Posterior cingulate gyrus (tissue), 11 donors: ENCODE measurements around the gene GRK3.

Experiments
- DNase-seq, 10 donors: peaks; one replicate each; pipeline versions ENCODE4 v3.0.0 to v3.0.0-alpha.2; 2020 to 2021; ENCODE audit warnings: mixed read lengths in 3 of 10
- intact Hi-C: fragments of 100-400 bp; cut with DNase I; formaldehyde crosslinking; loops from one replicate; pipeline ENCODE4 v1.15.1; 2023

GRK3 gene

GRCh38 chr22:25746012-25746373, 181.5 kb downstream of the GRK3 start:
- intact Hi-C loops: no loop called here

GRCh38 chr22:25747245-25747944, 182.9 kb downstream of the GRK3 start:
- intact Hi-C loops: no loop called here

More at GRCh38 chr22:25746012-25746373, 181.5 kb downstream of the GRK3 start:
- no peak for DNase-seq

GRCh38 chr22:25748140-25748539, 183.7 kb downstream of the GRK3 start:
- DNase-seq: no peak
- intact Hi-C loops: no loop called here

More at GRCh38 chr22:25747245-25747944, 182.9 kb downstream of the GRK3 start:
- DNase-seq: peak in 1 of 10 donors; percentile 61

GRCh38 chr22:25748704-25749103, 184.2 kb downstream of the GRK3 start:
- intact Hi-C loops: no loop called here
- no peak for DNase-seq

GRCh38 chr22:25749420-25750169, 185.1 kb downstream of the GRK3 start:
- peak in 1 of 10 donors; percentile 11 for DNase-seq
- intact Hi-C loops: no loop called here

GRCh38 chr22:25750569-25751173, 186.2 kb downstream of the GRK3 start:
- intact Hi-C loops: no loop called here
- DNase-seq: peak in 1 of 10 donors; percentile 29

- peak in 1 of 10 donors; percentile 22 for DNase-seq
These were observed 186.7 kb downstream of the GRK3 start for GRCh38 chr22:25751174-25751581.

GRCh38 chr22:25752615-25753214, 188.2 kb downstream of the GRK3 start:
- intact Hi-C loops: no loop called here
- peak in 1 of 10 donors; percentile 65 for DNase-seq

More at GRCh38 chr22:25751174-25751581, 186.7 kb downstream of the GRK3 start:
- intact Hi-C loops: no loop called here

- peak in 1 of 10 donors; percentile 39 for DNase-seq
- intact Hi-C loops: no loop called here
These were observed 188.8 kb downstream of the GRK3 start for GRCh38 chr22:25753252-25753651.

- peak in 1 of 10 donors; percentile 66 for DNase-seq
These were observed 190.2 kb downstream of the GRK3 start for GRCh38 chr22:25754527-25755202.

GRCh38 chr22:25757686-25758085, 193.2 kb downstream of the GRK3 start:
- no peak for DNase-seq
- intact Hi-C loops: no loop called here

More at GRCh38 chr22:25754527-25755202, 190.2 kb downstream of the GRK3 start:
- intact Hi-C loops: no loop called here

- intact Hi-C loops: no loop called here
- peak in 1 of 10 donors; percentile 2 for DNase-seq
These were observed 193.8 kb downstream of the GRK3 start for GRCh38 chr22:25758316-25758715.

GRCh38 chr22:25759825-25760231, 195.4 kb downstream of the GRK3 start:
- intact Hi-C loops: loop anchor here (10.0 kb wide), 1 partner anchor 55 kb away; no protein-coding TSS in a partner anchor
- no peak for DNase-seq

- intact Hi-C loops: loop anchor here (10.0 kb wide), 1 partner anchor 55 kb away; no protein-coding TSS in a partner anchor
- DNase-seq: peak in 1 of 10 donors; percentile 17
These were observed 195.8 kb downstream of the GRK3 start for GRCh38 chr22:25760294-25760693.

- peak in 2 of 10 donors; percentile 45 to 68 for DNase-seq
- intact Hi-C loops: loop anchor here (10.0 kb wide), 1 partner anchor 56 kb away; no protein-coding TSS in a partner anchor
These were observed 196.5 kb downstream of the GRK3 start for GRCh38 chr22:25760848-25761595.

GRCh38 chr22:25762147-25762546, 197.7 kb downstream of the GRK3 start:
- intact Hi-C loops: loop anchor here (10.0 kb wide), 1 partner anchor 57 kb away; no protein-coding TSS in a partner anchor
- DNase-seq: peak in 2 of 10 donors; percentile 33 to 42

GRCh38 chr22:25763239-25763777, 198.8 kb downstream of the GRK3 start:
- intact Hi-C loops: loop anchor here (10.0 kb wide), 1 partner anchor 59 kb away; no protein-coding TSS in a partner anchor
- no peak for DNase-seq

- peak in 1 of 10 donors; percentile 31 for DNase-seq
- intact Hi-C loops: loop anchor here (10.0 kb wide), 1 partner anchor 60 kb away; no protein-coding TSS in a partner anchor
These were observed 200.0 kb downstream of the GRK3 start for GRCh38 chr22:25764270-25765015.
